Measurements from ENCODE around the gene IFIH1.

IFIH1 gene

DNA sequence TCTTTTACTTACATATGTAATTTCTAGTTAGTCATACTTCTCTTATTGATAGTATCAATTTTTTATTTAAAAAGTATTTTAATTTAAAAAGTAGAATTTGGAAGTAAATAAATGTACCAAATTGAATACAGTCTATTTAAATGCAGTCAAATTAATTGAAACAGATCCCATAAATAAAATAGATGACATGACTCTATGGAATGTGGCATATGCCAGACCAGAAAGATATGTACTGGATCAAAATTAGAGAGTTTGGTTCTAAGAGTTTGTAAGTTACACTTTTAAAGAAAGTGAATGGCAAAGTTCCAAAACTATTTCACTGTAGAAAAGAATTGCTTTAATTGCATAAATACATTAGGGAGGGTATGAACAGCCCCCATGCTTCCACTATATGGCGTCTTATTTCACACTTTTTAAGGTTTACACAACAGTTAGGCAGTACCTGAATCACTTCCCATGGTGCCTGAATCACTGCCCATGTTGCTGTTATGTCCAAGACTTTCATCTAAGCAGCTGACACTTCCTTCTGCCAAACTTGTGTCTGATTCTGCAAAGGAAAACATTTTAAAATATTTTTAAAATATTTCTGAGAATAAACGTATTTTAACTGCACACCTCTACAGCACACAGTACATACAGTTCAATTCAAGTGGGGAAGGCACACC lies 25.2 kb downstream of the IFIH1 start:
- Histone ChIP-seq H3K27ac (ENCODE audit: insufficient read depth, low read depth, low read length, poor library complexity, severe bottlenecking) (no peak overlapping the region), H3K9me3 (ENCODE audit: control insufficient read depth, low read length) (no peaks in the 10 kb centered on the region), H3K4me3 (ENCODE audit: insufficient read depth, low read depth, low read length) (no peak overlapping the region), H3K27me3 (ENCODE audit: control insufficient read depth, insufficient read depth, low read length, poor library complexity, severe bottlenecking) (no peaks in the 10 kb centered on the region), H3K4me1 (ENCODE audit: control insufficient read depth, insufficient read depth, low read length) (no peaks in the 10 kb centered on the region), H3K36me3 (ENCODE audit: control insufficient read depth, insufficient read depth, low read length) (no peaks in the 10 kb centered on the region)
- 78 to 81% methylated on average over 1 to 2 of the region's 2 CpGs for WGBS, 2 experiments

DNA sequence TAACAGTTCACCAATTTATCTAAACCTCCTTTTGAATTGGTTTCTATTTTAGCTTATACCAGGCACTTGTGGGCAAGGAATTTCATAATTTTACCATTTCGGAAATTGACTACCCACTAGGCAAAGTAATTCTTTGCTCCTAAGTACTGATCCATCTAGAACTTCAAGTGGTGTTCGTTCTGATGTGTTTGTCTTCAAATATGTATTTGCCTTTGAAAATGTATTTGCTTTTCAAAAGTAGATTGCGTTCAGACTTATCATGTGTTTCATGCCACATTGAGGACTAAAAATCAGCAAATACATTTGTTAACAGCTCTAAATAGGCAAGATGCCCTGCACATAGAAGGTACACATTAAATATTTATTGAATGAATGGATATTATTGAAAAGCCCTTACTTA lies 26.7 kb downstream of the IFIH1 start:
- Histone ChIP-seq H3K4me3 (ENCODE audit: insufficient read depth, low read depth, low read length) (no peak overlapping the region), H3K36me3 (ENCODE audit: control insufficient read depth, insufficient read depth, low read length) (no peaks in the 10 kb centered on the region), H3K27ac (ENCODE audit: insufficient read depth, low read depth, low read length, poor library complexity, severe bottlenecking) (no peak overlapping the region), H3K4me1 (ENCODE audit: control insufficient read depth, insufficient read depth, low read length) (no peaks in the 10 kb centered on the region), H3K27me3 (ENCODE audit: control insufficient read depth, insufficient read depth, low read length, poor library complexity, severe bottlenecking) (no peaks in the 10 kb centered on the region), H3K9me3 (ENCODE audit: control insufficient read depth, low read length) (no peaks in the 10 kb centered on the region)
- 89 to 98% methylated on average over 3 of the region's 3 CpGs for WGBS, 2 experiments

DNA sequence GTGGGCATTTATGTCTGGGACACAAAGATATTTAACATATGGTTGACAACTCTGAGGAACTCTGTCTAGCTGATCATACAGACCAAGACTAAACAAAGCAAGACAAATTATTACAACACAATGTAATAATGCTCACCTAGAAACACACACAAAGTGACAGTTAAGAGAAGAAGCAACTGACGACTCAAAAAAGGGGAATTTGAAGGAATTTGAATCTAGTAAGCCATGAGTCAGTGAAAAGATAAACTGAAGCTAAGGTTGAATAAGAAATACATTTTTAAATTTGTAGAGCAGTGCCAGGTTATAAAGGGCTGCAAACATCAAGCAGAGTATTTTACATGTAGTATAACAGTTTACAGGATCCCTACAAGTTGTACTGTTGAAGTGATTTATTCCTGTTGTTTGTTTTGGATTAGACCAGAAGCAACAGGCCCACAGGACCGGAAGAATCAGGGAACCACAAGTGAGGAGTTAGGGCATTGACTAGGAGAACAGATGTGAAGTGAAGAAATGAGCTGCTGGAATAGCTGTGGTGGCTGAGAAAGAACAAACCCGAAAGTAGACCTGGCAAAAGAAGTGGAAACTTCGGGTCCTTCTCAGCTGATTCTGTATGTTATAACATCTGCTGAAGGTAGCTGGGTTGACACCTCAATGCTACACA lies 35.6 kb downstream of the IFIH1 start:
- 87 to 91% methylated on average over 4 of the region's 4 CpGs for WGBS, 2 experiments
- H3K4me1 ChIP-seq (ENCODE audit: control insufficient read depth, insufficient read depth, low read length) = no peaks in the 10 kb centered on the region
- H3K27ac ChIP-seq (ENCODE audit: insufficient read depth, low read depth, low read length, poor library complexity, severe bottlenecking) = no peak overlapping the region
- H3K27me3 ChIP-seq (ENCODE audit: control insufficient read depth, insufficient read depth, low read length, poor library complexity, severe bottlenecking) = no peaks in the 10 kb centered on the region
- no peak overlapping the region for H3K4me3 ChIP-seq (ENCODE audit: insufficient read depth, low read depth, low read length)
- no peaks in the 10 kb centered on the region for H3K9me3 ChIP-seq (ENCODE audit: control insufficient read depth, low read length)
- H3K36me3 ChIP-seq (ENCODE audit: control insufficient read depth, insufficient read depth, low read length) = no peaks in the 10 kb centered on the region

DNA sequence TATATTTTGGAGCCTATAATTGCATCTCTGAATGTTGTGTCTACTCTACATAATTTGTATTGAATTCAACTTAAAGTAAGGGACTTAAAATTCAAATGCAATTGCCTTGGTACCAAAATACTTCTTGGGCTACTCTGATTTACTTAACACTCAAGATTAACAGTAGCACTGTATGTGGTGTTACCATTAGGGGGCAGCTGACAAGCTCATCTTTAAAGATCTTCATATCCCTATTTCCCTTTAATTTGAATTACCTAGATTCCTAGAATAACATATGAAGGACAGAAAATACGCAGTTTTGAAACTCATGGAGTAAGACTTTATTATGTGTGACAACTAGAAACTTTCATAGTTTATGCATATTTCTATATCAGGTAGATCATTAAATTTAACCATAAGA lies 37.8 kb downstream of the IFIH1 start:
- Histone ChIP-seq H3K27me3 (ENCODE audit: control insufficient read depth, insufficient read depth, low read length, poor library complexity, severe bottlenecking) (no peaks in the 10 kb centered on the region), H3K4me3 (ENCODE audit: insufficient read depth, low read depth, low read length) (no peak overlapping the region)
- WGBS, 2 experiments = no CpG with 5 or more reads among the region's 1 CpG

DNA sequence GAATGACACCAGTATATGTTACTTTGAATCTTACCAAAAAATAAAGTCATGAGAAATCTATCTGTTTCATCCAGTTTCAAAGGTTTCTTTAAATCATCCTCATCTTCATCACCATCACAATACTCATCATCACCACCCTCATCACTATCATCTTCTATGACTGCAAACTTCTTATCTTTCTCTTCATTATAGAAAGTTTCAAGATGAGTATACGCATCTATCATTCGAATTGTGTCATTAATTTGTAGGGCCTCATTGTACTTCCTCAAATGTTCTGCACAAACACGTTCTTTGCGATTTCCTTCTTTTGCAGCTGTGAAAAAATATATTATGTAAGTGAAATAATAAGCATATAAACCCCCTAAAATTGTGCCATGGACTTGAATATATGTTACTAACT lies 41.1 kb downstream of the IFIH1 start:
- Histone ChIP-seq H3K4me3 (ENCODE audit: insufficient read depth, low read depth, low read length) (no peak overlapping the region), H3K27me3 (ENCODE audit: control insufficient read depth, insufficient read depth, low read length, poor library complexity, severe bottlenecking) (no peaks in the 10 kb centered on the region), H3K4me1 (ENCODE audit: control insufficient read depth, insufficient read depth, low read length) (no peaks in the 10 kb centered on the region), H3K27ac (ENCODE audit: insufficient read depth, low read depth, low read length, poor library complexity, severe bottlenecking) (no peak overlapping the region), H3K9me3 (ENCODE audit: control insufficient read depth, low read length) (no peaks in the 10 kb centered on the region), H3K36me3 (ENCODE audit: control insufficient read depth, insufficient read depth, low read length) (no peaks in the 10 kb centered on the region)
- WGBS, 2 experiments = 100% methylated on average over 3 to 4 of the region's 4 CpGs

More for the DNA sequence above, 37.8 kb downstream of the IFIH1 start:
- Histone ChIP-seq H3K36me3 (ENCODE audit: control insufficient read depth, insufficient read depth, low read length) (no peaks in the 10 kb centered on the region), H3K27ac (ENCODE audit: insufficient read depth, low read depth, low read length, poor library complexity, severe bottlenecking) (no peak overlapping the region), H3K4me1 (ENCODE audit: control insufficient read depth, insufficient read depth, low read length) (no peaks in the 10 kb centered on the region), H3K9me3 (ENCODE audit: control insufficient read depth, low read length) (no peaks in the 10 kb centered on the region)

DNA sequence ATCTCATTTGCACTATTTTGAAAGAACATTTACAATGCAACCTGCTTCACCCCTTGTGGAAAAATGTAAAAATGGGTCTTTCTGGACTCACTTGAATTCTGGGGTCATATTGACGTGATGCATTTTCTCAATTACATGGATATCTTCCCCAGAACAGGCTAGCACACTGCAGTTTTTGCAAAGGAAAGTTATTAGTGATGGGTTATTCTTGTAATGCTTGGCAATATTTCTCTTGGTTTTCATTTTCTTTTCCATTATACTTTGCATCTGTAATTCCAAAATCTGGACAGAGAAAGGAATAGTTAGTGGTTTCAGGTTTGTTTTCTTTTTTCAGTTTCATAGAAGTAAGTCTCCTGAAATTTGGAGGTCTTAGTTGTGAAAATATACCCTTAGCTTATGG lies 50.5 kb downstream of the IFIH1 start:
- Histone ChIP-seq H3K4me1 (ENCODE audit: control insufficient read depth, insufficient read depth, low read length) (no peaks in the 10 kb centered on the region), H3K36me3 (ENCODE audit: control insufficient read depth, insufficient read depth, low read length) (no peaks in the 10 kb centered on the region), H3K27me3 (ENCODE audit: control insufficient read depth, insufficient read depth, low read length, poor library complexity, severe bottlenecking) (no peaks in the 10 kb centered on the region), H3K4me3 (ENCODE audit: insufficient read depth, low read depth, low read length) (no peak overlapping the region), H3K9me3 (ENCODE audit: control insufficient read depth, low read length) (no peaks in the 10 kb centered on the region), H3K27ac (ENCODE audit: insufficient read depth, low read depth, low read length, poor library complexity, severe bottlenecking) (no peak overlapping the region)
- 86 to 91% methylated on average over 1 of the region's 1 CpG for WGBS, 2 experiments

DNA sequence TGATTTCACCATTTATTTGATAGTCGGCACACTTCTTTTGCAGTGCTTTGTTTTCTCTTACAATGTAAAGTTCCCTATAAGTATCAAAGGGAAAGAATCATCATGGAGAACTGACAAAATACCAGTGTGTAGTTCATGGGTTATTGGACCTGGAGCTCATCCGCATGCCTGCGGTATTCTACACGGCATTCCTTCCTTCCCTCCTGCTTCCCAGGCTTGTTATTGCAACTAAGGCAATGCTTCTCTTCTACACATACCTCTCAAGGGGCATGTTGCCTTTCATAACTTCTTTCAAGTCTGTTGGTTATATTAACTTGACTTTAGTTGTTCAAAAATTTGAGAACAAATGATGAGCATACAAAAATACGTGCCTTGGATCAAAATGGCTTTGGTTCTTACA lies 51.0 kb downstream of the IFIH1 start:
- Histone ChIP-seq H3K4me1 (ENCODE audit: control insufficient read depth, insufficient read depth, low read length) (no peaks in the 10 kb centered on the region), H3K4me3 (ENCODE audit: insufficient read depth, low read depth, low read length) (no peak overlapping the region), H3K27me3 (ENCODE audit: control insufficient read depth, insufficient read depth, low read length, poor library complexity, severe bottlenecking) (no peaks in the 10 kb centered on the region), H3K27ac (ENCODE audit: insufficient read depth, low read depth, low read length, poor library complexity, severe bottlenecking) (no peak overlapping the region), H3K36me3 (ENCODE audit: control insufficient read depth, insufficient read depth, low read length) (no peaks in the 10 kb centered on the region), H3K9me3 (ENCODE audit: control insufficient read depth, low read length) (no peaks in the 10 kb centered on the region)
- 90 to 97% methylated on average over 4 to 5 of the region's 5 CpGs for WGBS, 2 experiments

DNA sequence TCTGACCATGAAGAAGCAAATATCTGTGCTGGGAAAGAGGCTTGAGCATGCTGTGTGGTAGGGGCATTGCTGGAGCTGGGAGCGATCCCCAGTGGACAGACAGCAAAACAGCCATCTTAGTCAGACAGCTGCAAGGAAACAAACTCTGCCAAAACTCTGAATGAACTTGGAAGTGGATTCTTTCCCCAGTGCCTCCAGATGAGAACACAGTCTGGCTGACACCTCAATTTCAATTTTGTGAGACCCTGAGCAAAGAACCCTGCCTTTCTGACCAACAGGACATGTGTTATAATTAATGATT lies 52.1 kb downstream of the IFIH1 start:
- H3K9me3 ChIP-seq (ENCODE audit: control insufficient read depth, low read length) = no peaks in the 10 kb centered on the region
- no peak overlapping the region for H3K27ac ChIP-seq (ENCODE audit: insufficient read depth, low read depth, low read length, poor library complexity, severe bottlenecking)
- no peaks in the 10 kb centered on the region for H3K36me3 ChIP-seq (ENCODE audit: control insufficient read depth, insufficient read depth, low read length)
- H3K4me1 ChIP-seq (ENCODE audit: control insufficient read depth, insufficient read depth, low read length) = no peaks in the 10 kb centered on the region
- WGBS, 2 experiments = 96 to 97% methylated on average over 1 of the region's 1 CpG
- no peak overlapping the region for H3K4me3 ChIP-seq (ENCODE audit: insufficient read depth, low read depth, low read length)
- no peaks in the 10 kb centered on the region for H3K27me3 ChIP-seq (ENCODE audit: control insufficient read depth, insufficient read depth, low read length, poor library complexity, severe bottlenecking)

DNA sequence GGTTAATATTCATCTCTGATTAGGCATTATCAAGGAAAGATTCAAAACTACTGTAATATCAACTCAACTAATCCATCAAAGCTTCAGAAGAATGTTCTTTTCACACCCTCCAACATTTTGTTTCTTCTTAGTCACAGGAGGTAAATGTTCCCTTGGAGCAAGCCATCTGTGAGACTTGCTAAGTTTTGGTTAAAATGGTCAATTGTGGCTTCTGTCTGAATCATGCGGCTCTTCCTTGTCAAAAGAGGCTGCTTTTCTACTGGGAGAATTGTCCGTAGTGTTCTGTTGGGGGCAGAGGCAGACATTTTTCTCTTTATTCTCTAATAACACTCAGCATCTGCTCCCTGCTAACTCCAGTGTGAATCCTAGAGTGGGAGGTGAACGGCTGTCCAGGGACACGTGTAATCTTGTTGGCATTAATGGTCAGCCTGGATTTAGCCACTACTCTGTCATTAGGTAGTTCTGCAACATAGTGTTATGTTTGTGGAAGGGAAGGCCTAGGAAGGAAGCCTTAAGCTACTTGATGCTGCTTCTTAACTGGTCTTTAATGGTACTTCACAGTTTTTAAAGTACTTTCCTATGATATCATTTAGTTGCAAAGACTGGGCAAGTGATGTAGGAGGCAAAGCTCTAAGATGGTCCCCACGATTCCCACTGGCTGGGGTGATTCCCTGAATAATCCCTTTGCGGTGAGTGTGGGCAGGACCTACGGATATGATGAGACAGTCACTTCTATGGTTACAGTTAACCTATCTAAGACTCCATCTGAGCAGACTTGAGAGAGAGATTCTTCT lies 52.6 kb downstream of the IFIH1 start:
- Histone ChIP-seq H3K27ac (ENCODE audit: insufficient read depth, low read depth, low read length, poor library complexity, severe bottlenecking) (no peak overlapping the region), H3K9me3 (ENCODE audit: control insufficient read depth, low read length) (no peaks in the 10 kb centered on the region), H3K4me1 (ENCODE audit: control insufficient read depth, insufficient read depth, low read length) (no peaks in the 10 kb centered on the region), H3K27me3 (ENCODE audit: control insufficient read depth, insufficient read depth, low read length, poor library complexity, severe bottlenecking) (no peaks in the 10 kb centered on the region), H3K4me3 (ENCODE audit: insufficient read depth, low read depth, low read length) (no peak overlapping the region), H3K36me3 (ENCODE audit: control insufficient read depth, insufficient read depth, low read length) (no peaks in the 10 kb centered on the region)
- whole genome bisulfite sequencing, 2 experiments = 92 to 96% methylated on average over 6 to 7 of the region's 7 CpGs
